Suppressor macrophage (primary cell): Measurements from ENCODE around the gene SNORC.

Source experiments
- DNase-seq, 4 experiments: peaks; one replicate each; pipeline ENCODE4 v3.0.0-alpha.2; 2020 to 2022

The SNORC gene

DNA sequence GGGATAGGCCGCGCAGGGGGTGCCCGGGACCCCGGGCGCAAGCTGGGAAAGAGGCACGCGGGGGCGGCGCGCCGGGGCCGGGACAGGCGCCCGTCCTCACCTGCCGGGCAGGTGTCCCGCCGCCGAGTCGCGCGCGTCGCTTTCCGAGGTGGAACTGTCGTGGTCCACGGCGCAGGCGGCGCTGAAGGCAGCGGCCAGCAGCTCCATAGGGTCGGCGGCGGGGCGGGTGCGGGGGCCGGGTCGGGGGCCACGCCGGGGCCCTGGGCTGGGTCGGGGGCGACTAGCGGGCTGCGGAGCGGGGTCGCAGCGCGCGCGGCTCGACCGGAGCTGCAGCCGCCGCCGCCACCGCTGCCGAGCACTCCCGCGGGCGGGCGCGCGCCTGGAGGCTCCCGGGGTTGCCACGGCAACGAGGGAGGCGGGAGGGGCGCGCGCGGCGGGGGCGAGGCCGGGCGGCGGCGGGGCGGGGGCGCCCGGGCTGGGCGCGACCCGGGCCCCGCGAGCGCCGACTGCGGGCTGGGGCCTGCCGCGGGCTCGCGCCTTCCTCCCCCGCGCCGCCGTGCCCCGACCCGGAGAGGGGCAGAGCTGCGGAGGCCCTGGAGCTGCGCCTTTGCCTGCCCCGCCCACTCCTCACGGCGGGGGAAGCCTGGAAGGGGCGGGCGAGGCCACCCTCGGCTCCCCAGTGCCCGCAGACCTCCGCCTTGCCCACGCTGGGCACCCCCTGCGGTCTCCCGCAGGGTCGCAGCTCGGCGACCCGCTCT lies 57.9 kb downstream of the SNORC start:
- peak in 1 of 4 experiments; percentile 15 for DNase-seq
